Effector CD8-positive, alpha-beta T cell (primary cell): ENCODE data around the gene SMOC1.

ENCODE experiments used
- DNase-seq: peaks from one replicate; lab custom pipeline; 2025; lab: John Stamatoyannopoulos, UW

Gene SMOC1

DNA sequence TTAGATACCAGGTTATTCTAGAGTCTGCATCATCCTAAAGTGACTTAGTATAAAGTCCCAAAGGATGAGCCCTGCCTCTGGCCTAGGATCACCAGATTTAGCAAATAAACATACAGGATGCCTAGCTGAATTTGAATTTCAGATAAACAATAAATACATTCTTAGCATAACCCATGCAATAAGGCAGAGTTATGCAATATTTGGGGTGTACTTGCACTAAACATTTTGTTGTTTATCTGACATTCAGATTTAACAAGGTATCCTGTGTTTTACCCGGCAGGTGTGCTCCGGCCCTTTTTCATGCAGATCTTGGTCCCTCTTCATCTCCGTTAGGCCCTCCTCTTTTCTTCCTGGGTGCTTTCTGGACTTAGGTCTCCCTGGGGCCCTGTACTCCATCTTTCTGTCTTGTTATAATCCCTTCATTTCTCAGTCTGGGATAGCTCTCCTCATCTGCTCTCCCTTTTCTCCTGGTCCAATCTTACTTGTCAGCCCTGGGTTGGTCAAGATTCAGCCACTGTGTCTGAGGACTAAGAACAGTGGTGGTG is 18.1 kb upstream of the SMOC1 start:
- DNase-seq: no peak

DNA sequence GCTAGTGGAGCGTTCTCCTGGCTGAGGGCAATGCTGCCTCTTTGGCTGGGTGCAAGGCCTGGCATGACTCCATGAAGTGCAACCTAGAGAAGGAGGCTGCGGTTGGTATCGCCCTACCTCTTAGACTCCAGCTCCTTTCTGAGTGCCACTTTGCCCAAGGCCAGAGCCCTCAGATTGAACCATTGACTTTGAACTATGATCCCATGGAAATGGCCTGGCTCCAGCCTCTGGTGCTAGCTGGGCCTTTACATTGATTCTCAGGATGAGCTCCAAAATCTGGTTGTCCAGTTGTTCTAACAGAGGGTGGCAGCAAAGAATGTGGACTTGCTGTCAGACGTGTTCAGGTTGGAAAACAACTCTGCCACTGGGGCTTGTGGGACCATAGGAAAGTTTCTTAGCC is 16.1 kb upstream of the SMOC1 start:
- DNase-seq: no peak

DNA sequence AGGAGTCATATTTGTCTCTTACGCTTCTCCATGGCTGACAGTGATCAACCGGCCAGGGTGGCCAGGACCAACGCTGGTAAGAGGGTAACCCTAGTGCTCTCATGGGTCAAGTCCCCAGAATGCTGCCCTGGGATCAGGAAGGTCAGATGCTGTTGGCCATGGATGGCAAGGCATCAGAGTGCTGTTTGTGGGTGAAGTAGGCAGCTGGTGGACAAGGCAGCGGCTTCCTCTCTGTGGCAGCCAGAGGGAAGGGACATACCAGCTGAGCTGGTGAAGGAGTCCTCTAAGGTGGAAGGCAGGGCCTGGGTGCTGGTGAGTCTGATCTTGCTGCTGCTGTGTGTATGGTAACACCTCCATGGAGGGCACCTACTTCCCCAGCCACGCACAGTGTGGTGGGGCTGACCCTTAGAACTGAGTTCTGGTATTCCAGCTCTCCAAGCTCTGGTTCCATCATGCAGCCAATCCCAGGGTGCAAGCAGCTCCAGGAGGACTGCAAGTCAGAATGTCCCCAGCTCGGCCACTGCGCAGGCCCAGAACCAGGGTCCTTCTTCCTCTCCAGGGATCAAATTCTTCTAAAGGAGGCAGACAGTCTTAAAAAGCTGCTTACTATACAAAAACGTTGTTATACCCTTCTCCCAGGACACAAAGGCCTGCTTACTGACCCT is 13.4 kb upstream of the SMOC1 start:
- no peak for DNase-seq

DNA sequence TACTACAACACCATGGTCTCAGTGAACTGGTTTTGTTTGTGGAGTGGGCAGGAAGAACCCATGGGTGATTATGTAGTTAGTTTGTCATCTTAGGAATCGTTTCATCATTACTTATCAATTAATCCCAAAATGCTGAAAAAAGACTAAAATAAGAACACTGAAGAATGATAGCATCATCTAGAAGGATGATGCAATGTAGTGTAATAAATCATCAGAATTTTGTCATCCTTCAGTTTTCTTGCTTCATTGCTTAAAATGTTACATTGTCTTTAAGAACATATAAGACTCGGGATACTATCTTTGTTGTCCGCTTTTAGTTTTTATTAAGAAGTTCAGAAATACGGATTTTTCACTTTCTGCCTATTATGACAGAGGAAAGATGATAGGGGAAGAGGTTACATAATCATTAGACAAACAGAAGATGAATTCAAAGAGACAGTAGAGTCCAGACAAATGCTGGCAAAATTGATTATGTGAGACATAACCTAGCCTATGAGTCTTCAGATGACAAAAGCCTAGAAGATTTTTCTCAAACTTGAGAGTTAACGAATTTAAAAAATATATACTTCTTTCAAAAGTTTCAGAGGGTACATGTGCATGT is 10.8 kb upstream of the SMOC1 start:
- no peak for DNase-seq

DNA sequence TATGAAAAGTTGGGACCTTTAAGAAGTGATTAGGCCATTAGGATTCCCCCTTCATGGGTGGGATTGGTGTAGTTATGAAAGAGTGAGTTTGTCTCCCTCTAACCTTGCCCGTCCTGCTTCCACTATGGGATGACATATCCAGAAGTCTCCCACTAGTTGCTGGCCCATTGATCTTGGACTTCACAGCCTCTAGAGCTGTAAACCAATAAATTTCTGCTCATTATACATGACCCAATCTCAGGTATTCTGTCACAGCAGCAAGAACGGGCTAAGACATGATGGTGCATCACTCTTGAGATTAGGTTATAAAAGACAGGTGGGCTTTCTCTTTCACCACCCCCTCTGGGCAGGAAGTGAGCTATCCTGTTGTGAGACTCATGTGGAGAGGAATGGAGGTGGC is 8.6 kb upstream of the SMOC1 start:
- DNase-seq: no peak

DNA sequence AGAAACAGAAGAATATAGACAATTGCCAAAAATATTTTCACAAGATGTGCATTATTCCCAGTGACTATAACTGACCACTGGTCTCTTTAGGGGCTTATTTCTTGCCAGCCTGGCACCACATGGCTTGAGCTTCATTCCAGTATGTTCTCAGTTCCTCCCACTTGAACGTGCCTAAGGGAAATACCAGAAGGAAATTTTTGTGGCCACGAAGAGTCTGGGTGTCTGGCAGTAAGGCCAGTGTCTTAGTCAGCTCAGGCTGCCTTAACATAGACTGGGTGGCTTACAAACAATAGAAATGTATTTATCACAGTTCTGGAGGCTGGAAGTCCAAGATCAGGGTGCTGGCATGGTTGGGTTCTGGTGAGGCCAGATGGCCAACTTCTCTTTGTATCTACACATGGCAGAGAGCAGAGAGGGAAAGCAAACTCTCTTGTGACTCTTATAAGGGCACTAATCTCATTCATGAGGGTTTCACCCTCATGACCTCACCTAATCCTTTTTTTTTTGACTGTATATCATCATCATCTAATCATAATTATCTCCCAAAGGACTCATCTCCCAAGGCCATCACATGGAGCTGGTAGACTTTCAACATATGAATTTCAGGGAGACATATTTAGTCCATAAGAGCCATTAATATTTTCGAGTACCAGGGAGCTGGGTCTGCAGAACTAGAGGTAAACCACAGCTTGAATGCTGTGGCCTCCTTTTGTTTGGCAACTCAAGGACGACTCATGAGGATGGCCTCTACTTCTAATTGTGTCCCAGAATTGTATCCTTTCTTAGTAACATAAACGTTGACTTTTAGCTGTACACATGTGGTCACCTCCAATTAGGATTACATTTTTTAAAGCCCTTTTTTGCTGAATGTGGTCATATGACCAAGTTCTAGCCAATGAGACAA is 5.1 kb upstream of the SMOC1 start:
- no peak for DNase-seq

DNA sequence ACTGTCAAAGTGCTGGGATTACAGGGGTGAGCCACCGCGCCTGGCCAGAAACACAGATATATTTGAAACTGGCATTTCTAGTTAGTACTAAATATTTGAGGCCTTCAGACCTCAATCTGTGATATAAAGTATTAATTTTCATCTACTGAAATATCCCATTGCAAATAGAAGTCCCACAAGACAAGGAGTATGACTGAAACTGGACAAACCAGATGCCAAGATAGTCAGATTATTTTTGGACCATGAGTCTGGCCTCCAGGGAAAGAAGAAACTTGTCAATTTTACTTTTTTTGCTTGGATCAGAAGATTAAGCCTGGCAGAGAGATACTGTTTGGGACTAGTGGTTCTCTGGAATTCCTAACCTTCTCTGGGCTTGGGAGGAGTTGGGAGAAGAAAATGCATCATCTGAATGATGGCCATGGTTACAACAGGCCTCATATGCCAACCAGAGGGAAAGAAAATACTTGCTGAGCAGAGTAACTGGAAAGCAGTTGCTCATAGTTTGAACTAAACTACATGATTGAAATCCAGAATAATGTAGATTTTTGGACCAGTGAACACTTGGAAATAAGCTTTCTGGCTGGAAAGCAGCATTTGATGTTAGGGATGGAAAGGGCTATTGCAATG is 2.9 kb upstream of the SMOC1 start:
- no peak for DNase-seq

DNA sequence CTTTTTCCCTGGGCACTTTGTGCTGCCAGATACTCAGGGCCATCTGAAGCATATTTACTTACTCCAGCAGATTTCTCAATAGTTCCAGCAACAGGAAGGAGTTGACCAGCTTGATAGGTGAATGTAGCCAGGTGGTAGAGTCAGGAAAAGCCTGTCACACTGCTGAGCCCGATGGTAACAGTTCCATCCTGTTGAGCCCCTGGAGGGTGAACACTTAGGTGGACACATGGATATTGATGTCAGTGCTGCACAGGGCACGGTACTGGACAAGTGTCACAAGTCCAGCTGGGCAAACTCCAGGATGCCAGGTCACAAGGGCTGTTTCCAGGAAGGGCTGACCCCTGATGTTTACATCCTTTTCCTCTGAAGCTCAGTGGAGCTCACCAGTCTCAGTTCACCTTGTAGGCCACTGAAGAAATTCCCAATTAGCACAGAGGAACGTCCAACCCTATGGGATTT is 2.3 kb upstream of the SMOC1 start:
- DNase-seq: no peak

DNA sequence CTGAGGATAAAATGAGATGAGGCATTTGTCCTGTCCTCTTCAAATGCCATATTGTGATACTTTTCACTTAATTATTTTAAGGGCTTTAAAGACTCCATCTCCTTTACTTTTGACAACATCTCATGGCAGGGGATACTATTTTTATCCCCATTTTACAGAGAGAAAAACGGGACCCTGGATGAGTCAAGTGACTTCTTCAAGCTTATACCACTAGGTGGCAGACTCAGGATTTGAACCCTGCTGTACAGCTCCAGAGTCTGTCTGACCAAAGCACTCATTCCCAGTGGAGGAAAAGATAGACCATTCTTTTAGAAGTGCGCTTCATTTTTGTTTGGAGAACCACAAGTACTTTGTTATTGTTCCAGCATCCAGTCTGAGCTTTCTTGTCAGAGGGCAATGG is 1.7 kb upstream of the SMOC1 start:
- DNase-seq: no peak

DNA sequence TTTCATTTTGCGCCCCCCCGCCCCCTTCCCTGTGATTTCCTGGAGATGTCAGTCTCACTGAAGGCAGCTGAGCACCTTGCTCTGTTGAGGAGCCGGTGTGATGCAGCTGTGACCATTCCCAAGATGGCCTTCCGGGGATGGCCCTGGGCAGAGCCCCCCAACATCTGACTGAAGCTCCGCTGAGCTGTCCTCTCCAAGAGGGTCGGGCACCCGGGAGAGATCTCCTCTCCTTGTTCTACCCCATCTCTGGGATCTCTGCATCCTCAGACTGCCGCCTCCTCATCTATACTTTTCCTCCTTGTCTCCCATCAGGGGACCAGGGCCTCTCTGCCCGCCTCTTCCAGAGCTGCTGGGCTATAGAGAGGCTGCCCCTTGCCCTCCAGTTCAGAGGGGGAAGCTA is 965 bp upstream of the SMOC1 start:
- no peak for DNase-seq

DNA sequence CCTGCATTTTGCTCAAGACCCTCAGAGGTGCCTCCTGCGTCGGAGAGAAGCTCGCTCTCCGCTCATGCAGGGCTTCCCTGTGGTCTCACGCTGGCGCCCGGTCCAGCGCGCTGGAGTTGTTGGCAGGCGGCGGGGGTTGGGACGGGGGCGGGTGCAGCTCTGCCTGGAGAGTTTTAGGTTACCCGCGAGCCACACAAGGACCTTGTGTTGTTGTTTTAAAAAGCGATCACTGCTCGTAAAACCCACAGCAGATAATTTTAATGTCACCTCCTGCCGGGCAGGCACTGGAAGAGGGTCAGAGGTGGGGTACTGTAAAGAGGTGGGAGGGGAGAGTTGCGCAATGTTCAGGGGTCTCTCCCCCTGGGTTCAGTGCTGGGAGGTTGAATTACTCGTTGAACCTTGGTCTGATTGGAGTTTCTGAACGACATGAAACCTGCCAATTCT is 850 bp downstream of the SMOC1 start:
- DNase-seq: no peak

DNA sequence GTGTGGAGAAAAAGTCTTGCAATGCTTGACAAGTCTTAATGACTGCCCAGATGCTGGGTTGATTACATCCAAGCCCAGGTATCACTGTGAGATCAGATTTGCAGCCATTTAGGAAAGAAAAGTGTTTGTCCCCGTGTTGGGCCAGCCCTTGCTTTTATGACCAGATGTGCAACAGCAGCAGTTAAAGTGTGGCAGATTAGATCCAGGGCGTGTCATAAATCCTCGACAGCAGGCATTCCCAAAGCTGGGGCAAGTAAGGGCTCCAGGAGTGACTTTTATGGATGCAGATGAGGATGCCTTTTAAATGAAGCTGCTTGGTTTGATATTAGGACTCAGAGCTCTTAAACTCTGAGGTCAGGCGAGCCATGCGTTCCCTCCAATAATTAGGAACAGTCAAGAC is 1.7 kb downstream of the SMOC1 start:
- no peak for DNase-seq

DNA sequence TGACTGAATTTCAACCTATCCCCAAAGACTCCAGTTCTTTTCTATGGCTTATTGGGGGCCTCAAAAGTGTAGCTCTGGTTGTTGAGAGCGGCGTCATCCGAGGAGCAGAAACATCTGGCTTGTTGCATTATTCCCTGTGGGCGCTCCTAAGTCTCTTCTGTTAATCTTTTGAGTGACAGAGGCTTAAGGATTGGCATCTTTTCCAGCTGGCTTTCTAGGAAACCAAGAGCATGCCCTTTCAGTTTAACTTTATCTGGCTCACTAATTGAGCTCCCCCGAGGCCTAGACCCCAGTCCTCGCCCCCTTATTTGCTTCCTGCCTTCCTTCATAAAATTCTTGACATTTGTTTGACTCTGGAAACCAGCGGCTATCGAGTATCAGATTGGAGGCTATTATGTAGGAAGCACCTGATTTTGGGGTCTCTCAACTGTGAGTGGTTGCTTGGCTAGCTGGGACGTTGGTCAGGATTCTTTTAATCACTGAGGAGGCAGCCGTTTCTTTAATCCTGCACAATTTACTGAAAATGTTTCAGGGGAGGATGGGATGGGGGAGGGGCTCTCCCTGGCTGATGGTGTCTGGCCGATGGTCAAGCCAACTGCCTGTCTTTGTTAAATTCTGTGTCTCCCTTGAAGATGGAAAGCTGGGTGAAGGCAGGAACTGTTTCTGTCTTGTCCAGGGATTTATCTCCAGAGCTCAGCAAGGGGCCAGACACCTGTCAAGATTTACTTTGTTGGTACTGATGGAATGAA is 3.1 kb downstream of the SMOC1 start:
- no peak for DNase-seq

DNA sequence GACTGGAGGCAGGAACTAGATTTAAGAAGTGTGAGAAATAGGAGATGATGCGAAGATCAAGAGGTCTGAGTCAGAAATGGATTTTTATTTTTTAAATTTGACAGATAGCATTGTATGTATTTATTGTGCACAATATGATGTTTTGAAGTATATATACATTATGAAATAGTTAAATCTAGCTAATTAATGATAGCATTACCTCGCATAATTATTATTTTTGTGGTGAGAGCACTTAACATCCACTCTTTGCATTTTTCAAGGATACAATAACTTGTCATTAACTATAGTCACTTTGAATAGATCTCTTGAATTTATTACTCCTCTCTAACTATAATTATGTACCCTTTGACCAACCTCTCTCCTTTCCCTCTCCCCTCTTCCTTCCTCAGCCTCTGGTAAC is 3.7 kb downstream of the SMOC1 start:
- DNase-seq: no peak

DNA sequence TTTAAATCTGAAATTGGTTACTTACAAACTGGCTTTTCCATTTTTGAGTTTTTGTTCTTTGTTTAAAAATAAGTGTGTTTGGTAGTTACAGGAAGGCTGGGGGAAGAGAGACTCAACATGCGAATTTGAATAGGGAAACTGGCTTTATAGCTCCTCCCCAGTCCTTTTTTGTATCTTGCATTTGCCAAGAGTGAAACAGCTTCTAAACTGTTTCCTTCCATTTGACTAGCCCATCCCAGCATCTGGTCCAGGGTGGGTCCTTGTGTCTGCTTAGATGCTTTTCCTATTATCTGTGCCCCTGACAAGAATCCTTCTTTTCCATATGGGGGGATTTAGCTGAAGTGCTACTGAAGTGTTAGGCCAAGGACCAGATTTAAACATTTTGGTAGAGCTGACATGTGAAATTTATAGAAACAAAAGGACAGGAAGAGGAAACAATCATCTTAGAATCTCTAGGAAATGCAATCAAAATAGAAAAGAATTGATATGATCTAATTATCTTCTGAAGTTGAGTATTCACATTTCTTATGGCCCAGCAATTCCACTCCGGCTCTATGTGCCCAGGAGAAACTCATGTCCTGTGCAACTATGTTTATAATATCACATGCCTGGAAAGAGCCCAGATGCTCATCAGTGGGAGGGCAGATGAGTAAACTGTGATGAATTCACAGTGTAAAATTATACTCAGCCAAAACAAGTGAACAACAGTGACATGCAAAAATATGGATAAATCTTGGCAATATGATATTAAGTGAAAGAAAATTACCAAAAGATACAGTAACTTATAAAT is 7.4 kb downstream of the SMOC1 start:
- no peak for DNase-seq

DNA sequence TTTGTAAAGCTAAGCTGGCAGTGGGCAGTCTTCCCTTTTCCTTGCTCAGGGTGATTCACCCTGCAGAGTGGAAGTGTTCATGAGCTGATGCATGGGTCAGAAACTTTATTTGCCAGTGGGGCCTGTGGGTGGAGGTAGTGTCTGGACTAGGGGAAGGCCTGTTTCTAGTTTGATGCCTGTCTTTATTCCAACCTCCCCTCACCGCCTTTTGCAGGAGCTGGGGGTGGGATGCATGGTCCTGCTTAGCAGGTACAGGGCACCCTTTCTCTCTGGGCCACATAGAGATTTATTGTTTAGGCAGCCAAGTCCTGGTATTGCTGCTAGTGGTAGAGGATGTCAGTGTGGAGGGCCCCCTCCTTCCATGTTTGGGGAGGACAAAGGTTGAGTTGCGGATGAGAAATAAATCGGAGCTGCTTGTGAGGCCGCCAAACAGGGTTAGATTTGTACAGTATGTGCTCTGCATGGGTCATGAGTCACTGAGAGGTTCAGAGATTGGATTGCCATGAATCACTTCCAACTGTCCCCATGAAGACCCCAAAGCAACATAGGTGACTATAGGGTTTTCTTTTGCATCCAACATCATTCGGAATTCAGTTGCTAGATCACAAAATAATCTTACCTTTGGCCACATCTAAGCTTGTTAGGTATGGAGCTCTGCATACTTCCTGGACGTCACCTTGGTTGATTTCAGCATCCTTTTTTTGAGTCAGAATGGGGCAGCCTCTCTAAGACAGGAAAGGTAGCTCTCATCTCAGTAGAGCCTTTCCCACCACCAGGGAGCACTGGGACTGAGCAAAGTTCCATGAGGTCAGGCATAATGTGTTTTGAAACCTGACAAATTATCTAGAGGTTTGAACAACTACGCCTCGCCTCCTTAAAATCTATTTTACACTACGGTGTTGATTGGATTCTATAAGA is 8.8 kb downstream of the SMOC1 start:
- no peak for DNase-seq

DNA sequence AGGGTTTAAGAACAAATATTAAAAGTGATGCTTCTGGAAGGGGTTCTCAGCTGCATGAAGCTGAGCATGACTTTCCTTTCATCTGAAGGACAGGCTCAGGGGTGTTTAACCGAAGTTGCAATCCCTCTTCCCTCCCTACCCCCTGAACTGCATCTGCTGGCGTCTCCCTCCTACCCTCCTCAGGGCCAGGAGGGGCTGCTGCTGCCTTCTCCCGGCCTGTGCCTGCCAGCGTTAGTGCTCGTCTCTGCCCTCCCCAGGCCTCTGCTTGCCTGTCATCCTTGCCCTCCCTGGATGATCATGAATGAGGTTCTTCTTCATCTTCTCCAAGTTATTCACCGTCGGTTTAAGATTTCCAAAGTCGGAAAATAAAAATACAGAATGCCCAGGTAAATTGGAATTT is 12.2 kb downstream of the SMOC1 start:
- DNase-seq: no peak

DNA sequence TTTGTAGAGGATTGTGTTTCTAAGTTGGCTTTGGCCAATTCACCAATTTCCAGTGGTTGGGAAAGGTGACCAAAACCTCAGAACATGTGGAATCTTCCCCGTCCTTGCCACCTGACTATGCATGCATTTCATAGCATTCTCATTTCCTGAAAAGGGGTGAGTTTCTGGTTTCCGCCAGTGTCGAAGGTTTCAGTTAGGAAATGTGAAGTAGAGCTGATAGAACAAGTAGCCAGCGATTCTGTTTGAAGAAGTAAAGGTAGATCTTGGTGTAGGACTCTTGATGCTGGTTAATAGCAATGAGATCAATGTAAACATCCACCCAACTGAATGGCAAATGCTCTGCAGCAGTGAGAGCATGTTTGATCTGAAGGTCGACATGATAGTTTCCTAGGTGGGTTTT is 15.9 kb downstream of the SMOC1 start:
- DNase-seq: no peak

DNA sequence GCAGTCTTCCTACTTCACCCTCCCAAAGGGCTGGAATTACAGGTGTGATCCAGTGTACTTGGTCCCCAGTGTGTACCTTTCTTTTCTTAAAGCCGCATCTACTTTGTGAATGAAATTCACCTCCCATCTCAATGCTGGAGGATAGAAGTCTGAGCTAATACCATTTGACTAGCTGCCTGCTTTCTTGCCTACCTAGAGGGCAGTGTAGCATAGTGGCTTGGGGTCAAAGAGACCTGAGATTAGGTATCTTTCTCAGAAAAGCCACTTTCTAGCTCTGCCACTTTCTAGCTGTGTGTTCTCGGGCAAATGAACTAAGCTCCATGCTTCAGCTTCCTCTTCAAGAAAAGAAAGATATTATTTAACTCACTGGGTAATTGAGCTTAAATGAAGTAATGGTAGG is 16.9 kb downstream of the SMOC1 start:
- no peak for DNase-seq

DNA sequence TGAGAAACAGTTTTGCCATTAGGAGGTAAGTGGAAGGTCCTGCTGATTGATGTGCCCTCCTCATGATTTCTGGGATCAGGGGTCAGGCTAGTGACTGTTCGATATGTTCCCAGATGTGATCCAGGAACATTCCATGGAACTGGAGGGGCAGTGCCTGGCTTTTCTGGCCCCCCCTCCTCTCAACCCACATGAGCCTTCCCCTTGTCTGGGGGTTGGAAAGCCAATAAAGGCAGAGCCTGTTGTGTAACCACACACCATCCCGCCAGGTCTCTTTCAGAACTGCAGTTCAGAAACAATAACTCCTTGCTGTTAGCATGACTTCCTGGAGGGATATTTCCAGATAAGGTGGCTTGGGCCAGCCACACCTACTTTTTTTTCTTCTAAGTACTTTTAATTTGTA is 17.8 kb downstream of the SMOC1 start:
- no peak for DNase-seq
